ENCODE data around the gene PCDH15. TPM values are rescaled to one million over a fixed set of nuclear protein-coding genes. Genes with fewer than 3 reads are reported as not detected.

The PCDH15 gene
- total and polyA plus RNA-seq, 9 of the 15 experiments (the other 6 are each of a cell fraction or from before 2014, with no cell fraction given): not detected

DNA sequence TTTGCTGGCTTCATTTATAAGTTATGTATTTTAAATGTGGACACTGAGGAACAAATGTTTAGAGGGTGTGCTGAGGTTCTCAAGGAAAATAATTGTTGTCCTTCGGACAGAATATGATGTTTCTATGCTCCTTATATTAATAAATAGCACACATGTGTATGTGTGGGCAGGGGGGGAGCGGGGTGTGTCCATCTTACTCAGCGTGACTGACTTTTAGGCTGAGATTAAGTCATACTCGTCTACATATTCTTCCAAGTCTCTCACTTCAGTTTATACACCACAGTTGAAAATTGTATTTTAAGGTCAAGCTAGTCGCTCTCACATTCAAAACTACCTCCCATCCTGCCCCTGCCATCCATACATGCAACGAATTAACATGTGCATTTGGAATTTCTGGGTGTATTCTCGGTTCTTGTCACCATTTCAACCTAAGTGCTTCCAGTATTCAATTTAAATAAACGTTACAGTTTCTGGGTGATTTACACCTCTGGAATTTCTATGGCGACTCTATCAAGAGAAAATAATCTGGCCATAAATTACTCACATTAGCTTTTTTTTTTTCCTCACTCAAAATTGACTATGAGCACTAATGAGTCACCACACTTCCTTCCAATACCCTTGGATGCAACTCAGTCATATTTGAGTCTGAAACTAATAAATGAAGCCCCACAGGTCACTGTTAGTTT is 3.3 kb downstream of the PCDH15 start:
- CTCF ChIA-PET (ENCODE audit: low intra/inter-chr PET ratio): no interaction called here
- no peaks in the 10 kb centered on the region for H3K36me3 ChIP-seq (ENCODE audit: control insufficient read depth, insufficient read depth, low read length)
- POLR2A ChIA-PET: no interaction called here
- intact Hi-C loops (cut with micrococcal nuclease) (no loop called here), in situ Hi-C loops (cut with MboI) (no loop called here)
- DNase-seq (ENCODE audit: extremely low read depth in 1 of 4, low spot score in 3 of 4) (no peak), ATAC-seq (no peak), FAIRE-seq (no peak)
- H3K79me2 ChIP-seq (ENCODE audit: control insufficient read depth, insufficient read depth, low read length): no peaks in the 10 kb centered on the region
- no peak overlapping the region for H3K9ac ChIP-seq (ENCODE audit: insufficient read depth in 1 of 2, low read depth in 2 of 2, low read length in 2 of 2)
- H3K9me1 ChIP-seq (ENCODE audit: control insufficient read depth, insufficient read depth, low read length): no peaks in the 10 kb centered on the region
- no peaks in the 10 kb centered on the region for H3K4me1 ChIP-seq (replicated peaks in 1 of 2; ENCODE audit: control insufficient read depth in 2 of 2, insufficient read depth in 2 of 2, low read length in 2 of 2)
- BruUV-seq (replicated peaks): no TSS peak
- no peaks in the 10 kb centered on the region for H4K20me1 ChIP-seq (replicated peaks; ENCODE audit: control insufficient read depth, insufficient read depth, low read length)
- H3K27me3 ChIP-seq (ENCODE audit: control insufficient read depth in 2 of 2, insufficient read depth in 2 of 2, low read length in 2 of 2): no peaks in the 10 kb centered on the region
- peaks cover 3% of the 10 kb centered on the region for H3K9me3 ChIP-seq (replicated peaks; ENCODE audit: control insufficient read depth, insufficient read depth, low read depth, low read length)
- TF ChIP-seq GTF2A2 (tag; IDR thresholded peaks at IDR 0.05) (no peak), ESRRA (IDR thresholded peaks at IDR 0.05; ENCODE audit: borderline replicate concordance, low read depth) (no peak), CBX8 (IDR thresholded peaks at IDR 0.05; ENCODE audit: borderline replicate concordance, extremely low read depth, low read depth, low read length, poor library complexity, severe bottlenecking) (no peak), KAT8 (IDR thresholded peaks at IDR 0.05; ENCODE audit: low read depth) (no peak), SRSF7 (optimal IDR thresholded peaks at IDR 0.05; ENCODE audit: low read depth, low read length) (no peak), BRD4 (IDR thresholded peaks at IDR 0.05) (no peak), NEUROD1 (IDR thresholded peaks at IDR 0.05; ENCODE audit: borderline replicate concordance, low read depth, low read length, partially characterized antibody) (no peak)
- TF ChIP-seq, protein P1, sequence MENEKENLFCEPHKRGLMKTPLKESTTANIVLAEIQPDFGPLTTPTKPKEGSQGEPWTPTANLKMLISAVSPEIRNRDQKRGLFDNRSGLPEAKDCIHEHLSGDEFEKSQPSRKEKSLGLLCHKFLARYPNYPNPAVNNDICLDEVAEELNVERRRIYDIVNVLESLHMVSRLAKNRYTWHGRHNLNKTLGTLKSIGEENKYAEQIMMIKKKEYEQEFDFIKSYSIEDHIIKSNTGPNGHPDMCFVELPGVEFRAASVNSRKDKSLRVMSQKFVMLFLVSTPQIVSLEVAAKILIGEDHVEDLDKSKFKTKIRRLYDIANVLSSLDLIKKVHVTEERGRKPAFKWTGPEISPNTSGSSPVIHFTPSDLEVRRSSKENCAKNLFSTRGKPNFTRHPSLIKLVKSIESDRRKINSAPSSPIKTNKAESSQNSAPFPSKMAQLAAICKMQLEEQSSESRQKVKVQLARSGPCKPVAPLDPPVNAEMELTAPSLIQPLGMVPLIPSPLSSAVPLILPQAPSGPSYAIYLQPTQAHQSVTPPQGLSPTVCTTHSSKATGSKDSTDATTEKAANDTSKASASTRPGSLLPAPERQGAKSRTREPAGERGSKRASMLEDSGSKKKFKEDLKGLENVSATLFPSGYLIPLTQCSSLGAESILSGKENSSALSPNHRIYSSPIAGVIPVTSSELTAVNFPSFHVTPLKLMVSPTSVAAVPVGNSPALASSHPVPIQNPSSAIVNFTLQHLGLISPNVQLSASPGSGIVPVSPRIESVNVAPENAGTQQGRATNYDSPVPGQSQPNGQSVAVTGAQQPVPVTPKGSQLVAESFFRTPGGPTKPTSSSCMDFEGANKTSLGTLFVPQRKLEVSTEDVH (IDR thresholded peaks at IDR 0.05; ENCODE audit: low read depth, partially characterized antibody): no peak
- no peak overlapping the region for H3K4me2 ChIP-seq (ENCODE audit: insufficient read depth, low read length)
- WGBS (ENCODE audit: insufficient coverage, low coverage, missing lambda C conversion rate): 0% methylated on average over 9 of the region's 9 CpGs
- H2AFZ ChIP-seq (ENCODE audit: low read depth, low read length): no peak overlapping the region
- no peak overlapping the region for H3K27ac ChIP-seq (ENCODE audit: extremely low read depth, low read depth, low read length)
- H3K4me3 ChIP-seq: no peak overlapping the region

All from K562 (cell line).